AG04449 (cell line): ENCODE data around the gene SMARCB1.

Experiments
- CTCF ChIA-PET: fragments of 350-600 bp; formaldehyde crosslinking; extraction: SDS; loops from one replicate; lab custom pipeline; 2021; ENCODE audit warnings: antibody characterized with exemption; lab: Yijun Ruan, JAX
- POLR2A ChIA-PET: fragments of 400-600, 350-600 bp; formaldehyde crosslinking; extraction: SDS; loops from one replicate; lab custom pipeline; 2020; ENCODE audit warnings: antibody characterized with exemption, inconsistent platforms; lab: Yijun Ruan, JAX
- DNase-seq: peaks from one replicate; pipeline ENCODE4 v3.0.0-alpha.2; 2010; ENCODE audit warnings: low read depth, low spot score
- H3K4me3 ChIP-seq: 2 replicates; pipeline ENCODE4 v1.5.1; 2011; ENCODE audit warnings: low read depth, mild to moderate bottlenecking, control low read depth, low read length
- CTCF ChIP-seq: IDR thresholded peaks from one replicate; pipeline ENCODE4 v1.5.1; 2011; ENCODE audit warnings: mild to moderate bottlenecking, moderate library complexity, low read length, control low read depth, inconsistent platforms; ENCODE audit not compliant: insufficient read depth; ENCODE audit errors: missing control alignments

The SMARCB1 gene

GRCh38 chr22:23838681-23839468 is 52.1 kb downstream of the SMARCB1 start, which contains the start of gene DERL3:
Gene DERL3 (minus strand): TSS chr22:23839006. CDS start chr22:23838987, 19 bp downstream.
- POLR2A ChIA-PET = no interaction called here

GRCh38 chr22:23840026-23840425 is 53.3 kb downstream of the SMARCB1 start:
- H3K4me3 ChIP-seq = no peak overlapping the region
- TF ChIP-seq CTCF = no peak
- CTCF ChIA-PET = interaction anchor here (0.9 to 1.0 kb wide), 2 partner anchors 10 to 11 kb away, joined by 3 to 4 read pairs; no protein-coding TSS in a partner anchor
- POLR2A ChIA-PET = no interaction called here
- DNase-seq = no peak

More at GRCh38 chr22:23838681-23839468, 52.1 kb downstream of the SMARCB1 start, which contains the start of gene DERL3:
- peak within 1 kb of the TSS; percentile 47 for H3K4me3 ChIP-seq
- CTCF ChIA-PET = interaction anchor here (0.9 to 3.1 kb wide), 4 partner anchors 11 to 68 kb away, joined by 3 to 15 read pairs (median 4); no protein-coding TSS in a partner anchor
- TF ChIP-seq CTCF = no peak
- DNase-seq = peak; percentile 46

- no peak overlapping the region for H3K4me3 ChIP-seq
- CTCF ChIA-PET = no interaction called here
- DNase-seq = no peak
- no peak for TF ChIP-seq CTCF
- POLR2A ChIA-PET = no interaction called here
Measured at GRCh38 chr22:23841292-23841691, 54.5 kb downstream of the SMARCB1 start.

GRCh38 chr22:23841736-23842445 is 55.1 kb downstream of the SMARCB1 start:
- DNase-seq = no peak
- CTCF ChIA-PET = no interaction called here
- no peak for TF ChIP-seq CTCF
- H3K4me3 ChIP-seq = no peak overlapping the region
- POLR2A ChIA-PET = no interaction called here

- ChIA-PET POLR2A (no interaction called here), CTCF (no interaction called here)
- TF ChIP-seq CTCF = no peak
- no peak for DNase-seq
- no peak overlapping the region for H3K4me3 ChIP-seq
Measured at GRCh38 chr22:23842599-23842998, 55.8 kb downstream of the SMARCB1 start.

- H3K4me3 ChIP-seq = no peak overlapping the region
- ChIA-PET CTCF (interaction anchor here (1.0 to 9.5 kb wide), 4 partner anchors 12 to 75 kb away, joined by 3 to 387 read pairs (median 10); partner anchors contain the start of genes C22orf15, CHCHD10, MIF and MMP11), POLR2A (no interaction called here)
- TF ChIP-seq CTCF = no peak
- no peak for DNase-seq
Measured at GRCh38 chr22:23844739-23845202, 58.0 kb downstream of the SMARCB1 start.
